GM12801 (cell line): ENCODE measurements around the gene EVX2.

Source experiments
- TF ChIP-seq, protein P1 (sequence below): IDR thresholded peaks from one replicate; pipeline ENCODE4 v1.5.1; 2011; ENCODE audit warnings: control low read depth; ENCODE audit not compliant: insufficient read length; ENCODE audit errors: extremely low read depth

Gene EVX2

DNA sequence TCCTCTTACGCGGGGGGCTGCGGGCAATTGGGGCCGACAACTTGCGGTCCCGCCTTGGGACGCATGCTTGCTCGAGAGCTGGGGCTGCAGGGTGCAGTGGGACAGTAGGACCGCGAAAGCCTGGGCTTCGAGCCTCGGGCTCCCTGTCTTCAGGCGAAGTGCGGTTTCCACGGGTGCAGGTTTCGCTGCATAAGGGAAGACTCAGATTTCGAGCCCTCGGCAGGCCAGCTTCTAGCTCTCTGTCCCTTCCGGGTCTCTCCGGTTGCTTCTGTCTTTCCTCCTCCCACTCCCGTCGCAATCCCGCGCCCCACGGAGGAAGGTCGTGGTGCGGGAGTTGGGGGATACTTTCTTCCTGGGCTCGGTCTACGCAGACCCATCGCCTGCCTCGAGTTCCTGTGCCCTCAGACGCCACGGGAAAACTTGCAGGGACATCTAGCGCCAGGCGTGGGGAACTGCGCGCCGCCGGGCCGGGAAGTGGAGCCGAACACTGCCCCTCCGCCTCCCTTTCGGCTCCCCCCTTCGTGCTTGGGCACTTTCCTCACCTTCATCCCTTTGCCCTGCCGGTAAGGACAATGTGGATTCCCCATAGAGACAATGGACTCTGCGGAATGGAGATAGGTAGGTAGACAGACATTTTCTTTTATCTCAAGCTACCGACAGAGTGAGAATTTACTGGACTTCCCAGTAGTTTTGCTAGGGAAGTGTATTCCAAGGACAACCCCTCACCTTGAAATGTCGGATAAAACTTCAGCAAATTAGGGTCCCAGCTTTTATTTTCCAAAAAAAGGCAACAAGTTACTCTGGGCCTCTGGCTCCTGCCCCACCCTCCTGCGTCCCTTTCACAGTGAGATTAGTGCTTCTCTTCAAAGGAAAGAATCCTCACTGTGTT lies 4.5 kb upstream of the EVX2 start:
- TF ChIP-seq, protein P1, sequence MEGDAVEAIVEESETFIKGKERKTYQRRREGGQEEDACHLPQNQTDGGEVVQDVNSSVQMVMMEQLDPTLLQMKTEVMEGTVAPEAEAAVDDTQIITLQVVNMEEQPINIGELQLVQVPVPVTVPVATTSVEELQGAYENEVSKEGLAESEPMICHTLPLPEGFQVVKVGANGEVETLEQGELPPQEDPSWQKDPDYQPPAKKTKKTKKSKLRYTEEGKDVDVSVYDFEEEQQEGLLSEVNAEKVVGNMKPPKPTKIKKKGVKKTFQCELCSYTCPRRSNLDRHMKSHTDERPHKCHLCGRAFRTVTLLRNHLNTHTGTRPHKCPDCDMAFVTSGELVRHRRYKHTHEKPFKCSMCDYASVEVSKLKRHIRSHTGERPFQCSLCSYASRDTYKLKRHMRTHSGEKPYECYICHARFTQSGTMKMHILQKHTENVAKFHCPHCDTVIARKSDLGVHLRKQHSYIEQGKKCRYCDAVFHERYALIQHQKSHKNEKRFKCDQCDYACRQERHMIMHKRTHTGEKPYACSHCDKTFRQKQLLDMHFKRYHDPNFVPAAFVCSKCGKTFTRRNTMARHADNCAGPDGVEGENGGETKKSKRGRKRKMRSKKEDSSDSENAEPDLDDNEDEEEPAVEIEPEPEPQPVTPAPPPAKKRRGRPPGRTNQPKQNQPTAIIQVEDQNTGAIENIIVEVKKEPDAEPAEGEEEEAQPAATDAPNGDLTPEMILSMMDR = no peak

DNA sequence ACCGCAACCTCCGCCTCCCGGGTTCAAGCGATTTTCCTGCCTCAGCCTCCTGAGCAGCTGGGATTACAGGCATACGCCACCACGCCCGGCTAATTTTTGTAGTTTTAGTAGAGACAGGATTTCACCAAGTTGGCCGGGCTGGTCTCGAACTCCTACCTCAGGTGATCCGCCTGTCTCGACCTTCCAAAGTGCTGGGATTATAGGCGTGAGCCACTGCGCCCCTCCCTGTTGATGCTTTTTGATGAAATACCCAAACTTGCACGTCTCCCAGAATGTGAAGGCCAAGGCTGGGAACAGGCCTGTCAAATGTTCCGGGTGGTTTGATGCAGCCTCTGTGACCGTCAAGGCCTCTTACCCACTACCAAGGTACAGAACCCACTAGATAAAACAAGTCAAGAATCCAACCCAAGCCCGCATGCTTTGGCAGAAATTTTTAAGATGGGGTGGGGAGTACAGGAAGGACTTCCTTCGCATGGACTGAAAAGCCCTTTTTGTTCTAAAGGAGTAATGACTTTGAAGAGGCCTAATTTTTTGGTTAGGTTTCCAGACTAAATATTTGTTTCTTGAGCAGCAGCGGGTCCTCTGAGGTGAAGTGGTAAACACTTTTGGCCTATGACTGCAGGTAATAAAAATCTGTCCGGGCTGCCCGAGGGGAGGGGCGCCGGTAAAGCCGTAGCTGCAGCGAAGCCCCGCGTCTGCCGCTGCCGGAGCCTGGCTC lies 3.7 kb upstream of the EVX2 start:
- TF ChIP-seq, protein P1 = no peak

DNA sequence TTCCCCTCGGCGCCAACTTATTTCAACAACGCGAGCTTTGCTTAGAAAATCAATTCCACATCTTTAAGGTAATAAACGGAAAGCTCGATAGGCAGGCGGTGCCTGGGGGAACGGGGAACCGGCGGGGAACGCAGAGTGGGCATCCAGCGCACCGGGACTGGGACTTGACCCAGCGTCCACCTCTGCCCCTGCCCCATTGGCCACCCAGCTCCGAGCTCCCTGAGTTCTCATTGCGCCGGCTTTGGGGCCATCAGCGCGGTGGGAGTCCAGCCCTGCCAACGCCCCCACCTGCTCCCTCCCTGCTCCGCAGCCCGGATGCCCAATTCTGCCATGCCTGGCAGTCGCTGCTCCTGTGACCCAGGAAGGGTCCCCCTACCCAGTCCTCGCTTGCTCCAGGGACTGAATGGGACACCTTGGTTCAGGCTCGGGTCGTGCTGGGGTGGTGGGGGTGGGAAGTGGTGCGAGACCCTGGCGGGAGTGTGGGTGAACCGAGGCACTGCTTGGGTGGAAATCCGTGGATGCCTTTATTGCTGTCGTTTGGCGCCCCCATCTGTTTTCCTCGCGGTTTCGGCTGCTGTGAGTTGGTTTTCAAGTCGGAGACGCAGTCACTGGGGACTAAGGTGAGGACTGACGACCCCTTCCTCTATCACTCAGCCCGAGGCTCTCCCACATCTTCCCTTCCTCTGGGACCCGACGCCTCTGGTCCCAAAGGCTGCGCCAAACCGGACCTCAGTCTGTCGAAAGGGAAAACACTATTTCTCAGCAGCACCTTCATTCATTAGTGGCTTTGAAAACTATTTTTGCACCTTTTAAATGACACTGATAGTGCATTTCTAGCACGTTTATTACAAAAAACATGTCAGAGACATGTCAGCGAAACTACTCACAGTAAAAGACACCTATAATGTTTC lies 2.4 kb upstream of the EVX2 start:
- TF ChIP-seq, protein P1 = no peak

DNA sequence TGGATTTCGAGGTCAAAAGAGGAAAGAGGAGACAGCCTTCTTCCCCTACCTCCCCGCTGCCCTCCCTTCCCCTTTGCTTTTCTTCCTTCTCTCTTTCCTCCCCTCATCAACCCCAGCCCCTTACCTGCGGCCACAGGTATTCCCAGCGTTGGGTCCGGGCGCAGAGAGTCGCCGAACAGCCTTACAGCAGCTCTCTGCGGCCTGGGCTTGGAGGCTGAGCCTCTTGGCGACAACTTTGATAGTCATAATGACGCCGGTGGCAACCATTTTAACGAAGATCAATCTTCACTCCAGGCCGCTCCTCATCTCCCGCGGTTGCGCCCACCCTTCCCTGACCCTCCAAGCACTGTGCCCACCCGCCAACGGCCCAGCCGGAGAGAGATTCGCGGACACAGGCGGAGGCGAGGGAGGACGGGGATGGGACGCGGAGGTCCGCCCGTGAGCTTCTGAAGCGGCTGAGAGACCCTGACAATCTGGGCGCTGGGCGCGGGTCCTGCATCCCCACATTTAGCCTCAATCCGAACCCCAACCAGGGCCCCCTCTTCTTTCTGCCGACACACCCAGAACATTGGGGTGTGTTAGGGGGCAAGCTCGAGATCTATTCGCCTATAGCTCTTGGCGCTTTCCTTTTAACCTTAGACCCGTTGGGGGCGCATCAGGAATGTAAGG lies 1.5 kb upstream of the EVX2 start:
- TF ChIP-seq, protein P1 = no peak

DNA sequence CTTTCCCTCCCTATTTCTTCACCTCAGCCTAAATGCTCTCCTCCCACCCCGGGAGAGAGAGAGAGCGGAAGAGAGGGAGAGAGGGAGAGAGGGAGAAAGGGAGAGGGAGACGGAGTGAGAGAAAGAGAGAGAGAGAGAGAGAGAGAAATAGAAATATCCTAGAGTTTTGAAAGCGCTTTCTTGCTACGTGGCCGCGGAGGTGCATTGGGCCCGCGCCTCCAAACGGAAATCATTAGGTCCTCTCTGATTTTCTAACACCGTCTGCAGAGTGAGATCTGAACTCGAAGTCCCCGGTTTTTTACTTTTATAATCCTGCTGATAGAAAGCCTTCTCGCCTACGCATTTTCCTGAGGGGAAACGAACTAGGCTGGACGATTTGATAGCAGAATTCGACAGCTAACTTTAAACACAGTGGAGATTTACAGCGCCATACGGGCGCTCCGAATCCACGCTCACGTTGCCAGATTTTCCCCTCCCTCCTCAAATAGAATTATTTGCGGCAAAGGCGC lies 903 bp upstream of the EVX2 start:
- TF ChIP-seq, protein P1 = no peak

DNA sequence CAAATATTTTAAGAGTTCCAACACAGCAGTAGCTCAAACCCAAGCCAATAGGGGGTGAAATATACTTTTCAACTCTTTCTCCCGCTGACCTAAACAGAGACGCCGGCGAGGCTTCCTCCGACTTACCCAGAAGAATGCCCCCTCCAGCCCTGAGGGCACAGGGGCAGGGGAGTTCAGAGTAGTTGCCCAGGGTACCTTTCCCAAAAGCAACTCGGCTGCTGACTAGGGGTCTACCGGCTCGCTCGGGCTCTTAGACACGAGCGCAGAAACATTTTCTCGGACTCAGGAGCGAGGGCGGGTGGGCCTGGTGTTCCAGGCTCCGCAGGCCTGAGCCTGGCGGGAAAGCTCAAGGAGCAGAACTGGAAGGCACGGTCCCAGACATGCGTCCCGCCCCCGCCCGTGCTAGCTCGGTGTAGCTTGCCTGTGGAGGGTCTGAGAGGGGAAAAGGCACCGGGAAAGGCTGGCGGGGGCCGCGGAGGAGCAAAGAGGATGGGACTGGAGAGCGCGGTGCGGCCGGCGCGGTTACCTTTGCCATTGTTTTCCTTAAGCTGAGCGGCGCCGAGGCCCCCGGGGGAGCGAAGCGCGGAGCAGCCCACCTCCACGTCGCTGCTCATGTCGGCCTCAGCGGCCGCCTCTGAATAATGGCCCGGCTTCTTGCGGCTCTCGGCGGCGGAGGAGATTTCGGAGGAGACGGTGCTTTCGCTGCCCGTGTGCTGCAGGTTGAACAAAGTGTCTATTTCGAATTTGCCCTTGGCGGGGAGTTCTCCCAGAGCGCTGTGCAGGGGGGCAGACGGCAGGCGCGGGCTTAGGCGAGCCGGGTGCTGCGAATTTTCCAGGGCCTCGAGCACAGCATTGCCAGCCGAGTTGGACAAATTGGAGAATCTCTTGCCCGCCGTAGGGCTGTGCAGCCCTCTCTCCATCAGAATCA lies 674 bp downstream of the EVX2 start:
- TF ChIP-seq, protein P1 = no peak
